ENCODE data around the gene GOLT1B. TPM values are rescaled to one million over a fixed set of nuclear protein-coding genes. Genes with fewer than 3 reads are reported as not detected.

The GOLT1B gene
- total RNA-seq, 1 experiment from 2014 or later = 19.0 TPM

- Histone ChIP-seq H3K4me3 (ENCODE audit: low read length) (peak overlapping the region; percentile 17; the same call in 1 of the 2 replicates), H3K36me3 (ENCODE audit: low read depth, low read length) (no peaks in the 10 kb centered on the region), H3K9ac (ENCODE audit: low read length) (no peak overlapping the region), H3K4me2 (ENCODE audit: low read length) (peak overlapping the region; percentile 63), H3K9me2 (replicated peaks; ENCODE audit: low read length) (no peaks in the 10 kb centered on the region), H3K9me3 (ENCODE audit: low read length) (no peaks in the 10 kb centered on the region), H3K4me1 (ENCODE audit: insufficient read depth, low read length) (peaks cover 17% of the 10 kb centered on the region), H3K27ac (ENCODE audit: low read length) (peak overlapping the region; percentile 53), H2AFZ (ENCODE audit: low read length) (no peak overlapping the region), H3K79me2 (ENCODE audit: low read length) (no peaks in the 10 kb centered on the region), H4K20me1 (ENCODE audit: low read length) (no peaks in the 10 kb centered on the region), H3F3A (ENCODE audit: low read length, unreplicated experiment) (peaks cover 5% of the 10 kb centered on the region), H3K27me3 (ENCODE audit: low read length) (no peaks in the 10 kb centered on the region)
- ChIA-PET CTCF (no interaction called here), POLR2A (ENCODE audit: unreplicated experiment) (no interaction called here)
- ATAC-seq = peak; percentile 87
- intact Hi-C loops (cut with micrococcal nuclease) = no loop called here
- peak; percentile 78 for DNase-seq
- TF ChIP-seq EZH2phosphoT487 (IDR thresholded peaks at IDR 0.05; ENCODE audit: borderline replicate concordance, low read length) = no peak
- TF ChIP-seq EZH2 (IDR thresholded peaks at IDR 0.05; ENCODE audit: low read length, unreplicated experiment) = no peak
- TF ChIP-seq, protein P1, sequence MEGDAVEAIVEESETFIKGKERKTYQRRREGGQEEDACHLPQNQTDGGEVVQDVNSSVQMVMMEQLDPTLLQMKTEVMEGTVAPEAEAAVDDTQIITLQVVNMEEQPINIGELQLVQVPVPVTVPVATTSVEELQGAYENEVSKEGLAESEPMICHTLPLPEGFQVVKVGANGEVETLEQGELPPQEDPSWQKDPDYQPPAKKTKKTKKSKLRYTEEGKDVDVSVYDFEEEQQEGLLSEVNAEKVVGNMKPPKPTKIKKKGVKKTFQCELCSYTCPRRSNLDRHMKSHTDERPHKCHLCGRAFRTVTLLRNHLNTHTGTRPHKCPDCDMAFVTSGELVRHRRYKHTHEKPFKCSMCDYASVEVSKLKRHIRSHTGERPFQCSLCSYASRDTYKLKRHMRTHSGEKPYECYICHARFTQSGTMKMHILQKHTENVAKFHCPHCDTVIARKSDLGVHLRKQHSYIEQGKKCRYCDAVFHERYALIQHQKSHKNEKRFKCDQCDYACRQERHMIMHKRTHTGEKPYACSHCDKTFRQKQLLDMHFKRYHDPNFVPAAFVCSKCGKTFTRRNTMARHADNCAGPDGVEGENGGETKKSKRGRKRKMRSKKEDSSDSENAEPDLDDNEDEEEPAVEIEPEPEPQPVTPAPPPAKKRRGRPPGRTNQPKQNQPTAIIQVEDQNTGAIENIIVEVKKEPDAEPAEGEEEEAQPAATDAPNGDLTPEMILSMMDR (conservative IDR thresholded peaks at IDR 0.05; ENCODE audit: low read depth, low read length) = no peak
- BruUV-seq (replicated peaks) = no TSS peak
Observed at GRCh38 chr12:21559855-21560569, 58.4 kb downstream of the GOLT1B start.

DNA sequence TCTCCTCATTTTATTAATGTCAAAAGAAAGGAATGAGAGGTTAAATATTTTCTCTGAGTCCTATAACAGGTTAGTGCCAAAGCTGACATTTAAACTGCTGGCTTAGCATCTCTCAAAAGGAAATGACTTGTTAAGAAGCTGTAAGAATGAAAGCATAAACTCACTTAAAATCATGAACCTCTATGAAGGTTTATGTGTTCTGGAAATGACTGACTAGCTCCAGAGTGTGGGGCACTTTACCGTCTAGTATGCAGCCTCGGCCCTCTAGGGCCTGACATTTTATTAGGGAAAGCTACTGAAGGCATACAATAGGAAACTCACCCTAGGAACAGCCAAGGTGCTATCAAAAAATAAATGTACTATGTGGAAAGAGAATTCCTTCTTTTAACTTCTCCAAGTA lies 59.6 kb downstream of the GOLT1B start:
- Histone ChIP-seq H3K9me2 (replicated peaks; ENCODE audit: low read length) (no peaks in the 10 kb centered on the region), H3K4me1 (ENCODE audit: insufficient read depth, low read length) (peaks cover 17% of the 10 kb centered on the region), H3K9me3 (ENCODE audit: low read length) (no peaks in the 10 kb centered on the region), H3K4me3 (ENCODE audit: low read length) (no peak overlapping the region), H3K27ac (ENCODE audit: low read length) (no peak overlapping the region), H3K79me2 (ENCODE audit: low read length) (no peaks in the 10 kb centered on the region), H3K27me3 (ENCODE audit: low read length) (no peaks in the 10 kb centered on the region), H2AFZ (ENCODE audit: low read length) (no peak overlapping the region), H3K9ac (ENCODE audit: low read length) (no peak overlapping the region), H3F3A (ENCODE audit: low read length, unreplicated experiment) (peaks cover 5% of the 10 kb centered on the region), H3K36me3 (ENCODE audit: low read depth, low read length) (no peaks in the 10 kb centered on the region), H4K20me1 (ENCODE audit: low read length) (no peaks in the 10 kb centered on the region), H3K4me2 (ENCODE audit: low read length) (no peak overlapping the region)
- ChIA-PET POLR2A (ENCODE audit: unreplicated experiment) (no interaction called here), CTCF (no interaction called here)
- DNase-seq (no peak), ATAC-seq (no peak)
- intact Hi-C loops (cut with micrococcal nuclease) = no loop called here
- BruUV-seq (replicated peaks) = no TSS peak
- TF ChIP-seq EZH2 (IDR thresholded peaks at IDR 0.05; ENCODE audit: low read length, unreplicated experiment) (no peak), EZH2phosphoT487 (IDR thresholded peaks at IDR 0.05; ENCODE audit: borderline replicate concordance, low read length) (no peak)
- TF ChIP-seq, protein P1 (conservative IDR thresholded peaks at IDR 0.05; ENCODE audit: low read depth, low read length) = no peak

- intact Hi-C loops (cut with micrococcal nuclease) = no loop called here
- ChIA-PET POLR2A (ENCODE audit: unreplicated experiment) (no interaction called here), CTCF (no interaction called here)
- no peak overlapping the region for H3K27ac ChIP-seq (ENCODE audit: low read length)
- no peak for ATAC-seq
- no peak overlapping the region for H3K4me2 ChIP-seq (ENCODE audit: low read length)
- no peak overlapping the region for H2AFZ ChIP-seq (ENCODE audit: low read length)
- no peaks in the 10 kb centered on the region for H4K20me1 ChIP-seq (ENCODE audit: low read length)
- no peak for DNase-seq
- H3K4me1 ChIP-seq (ENCODE audit: insufficient read depth, low read length) = peaks cover 17% of the 10 kb centered on the region
- no peaks in the 10 kb centered on the region for H3K79me2 ChIP-seq (ENCODE audit: low read length)
- H3K9me2 ChIP-seq (replicated peaks; ENCODE audit: low read length) = no peaks in the 10 kb centered on the region
- H3F3A ChIP-seq (ENCODE audit: low read length, unreplicated experiment) = peaks cover 5% of the 10 kb centered on the region
- TF ChIP-seq, protein P1 (conservative IDR thresholded peaks at IDR 0.05; ENCODE audit: low read depth, low read length) = no peak
- TF ChIP-seq EZH2phosphoT487 (IDR thresholded peaks at IDR 0.05; ENCODE audit: borderline replicate concordance, low read length) = no peak
- no peak for TF ChIP-seq EZH2 (IDR thresholded peaks at IDR 0.05; ENCODE audit: low read length, unreplicated experiment)
- no peaks in the 10 kb centered on the region for H3K27me3 ChIP-seq (ENCODE audit: low read length)
- no peak overlapping the region for H3K4me3 ChIP-seq (ENCODE audit: low read length)
- no peaks in the 10 kb centered on the region for H3K36me3 ChIP-seq (ENCODE audit: low read depth, low read length)
- H3K9me3 ChIP-seq (ENCODE audit: low read length) = no peaks in the 10 kb centered on the region
- no TSS peak for BruUV-seq (replicated peaks)
- H3K9ac ChIP-seq (ENCODE audit: low read length) = no peak overlapping the region
Observed at GRCh38 chr12:21562859-21563258, 61.3 kb downstream of the GOLT1B start.

Measured in PC-3 (cell line).